GM12875 (cell line): ENCODE results near the gene REELD1.

Source experiments
- H3K4me3 ChIP-seq: one replicate; pipeline ENCODE4 v1.5.1; 2011; ENCODE audit warnings: low read depth, low read length, control low read depth
- CTCF ChIP-seq: IDR thresholded peaks from 2 replicates; pipeline ENCODE4 v1.5.1; 2011; ENCODE audit warnings: low read depth, mild to moderate bottlenecking, control low read depth, inconsistent platforms, low read length, moderate library complexity, borderline replicate concordance; ENCODE audit not compliant: insufficient read depth

The REELD1 gene

GRCh38 chr4:146273204-146273901, 59.0 kb downstream of the REELD1 start:
- no peak overlapping the region for H3K4me3 ChIP-seq
- TF ChIP-seq CTCF: no peak

DNA sequence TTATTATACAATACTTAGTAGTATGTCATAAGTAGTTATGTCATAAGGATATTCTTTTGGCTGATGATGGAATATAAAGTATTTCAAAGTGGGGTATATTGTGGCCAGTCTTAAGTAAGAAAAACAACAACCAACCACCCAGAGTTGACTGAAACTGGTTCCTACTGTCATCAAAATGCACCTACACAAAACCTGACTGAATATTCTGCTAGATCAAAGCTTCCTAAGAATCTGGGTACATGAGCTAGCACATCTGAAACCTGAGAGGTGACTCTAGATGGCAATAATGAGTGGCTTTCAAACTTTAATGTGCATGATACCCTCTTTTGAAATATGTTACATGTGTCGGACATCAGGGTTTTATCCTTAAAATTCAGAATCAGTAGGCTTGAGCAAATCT, 60.4 kb downstream of the REELD1 start:
- TF ChIP-seq CTCF: no peak

DNA sequence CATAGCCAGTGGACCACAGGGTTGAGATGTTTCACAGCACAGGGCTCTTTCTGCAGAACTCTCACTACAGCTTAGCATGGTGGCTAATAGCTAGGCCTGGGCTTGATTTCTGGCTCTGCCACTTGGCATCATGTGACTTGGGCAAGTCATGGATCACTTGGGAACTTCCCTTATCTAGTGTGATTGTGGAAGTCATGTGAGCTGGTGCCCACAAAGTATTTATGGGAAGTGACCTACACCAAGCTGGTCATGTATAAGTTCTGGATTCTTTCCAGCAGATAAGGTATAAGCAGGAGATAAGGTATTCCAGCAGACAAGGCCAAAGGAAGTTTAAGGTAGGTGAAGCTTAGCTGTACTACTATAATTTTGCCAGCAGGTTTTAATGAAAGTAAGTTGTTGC, 61.0 kb downstream of the REELD1 start:
- TF ChIP-seq CTCF: no peak
- no peak overlapping the region for H3K4me3 ChIP-seq

More for the DNA sequence above, 60.4 kb downstream of the REELD1 start:
- H3K4me3 ChIP-seq: no peak overlapping the region

DNA sequence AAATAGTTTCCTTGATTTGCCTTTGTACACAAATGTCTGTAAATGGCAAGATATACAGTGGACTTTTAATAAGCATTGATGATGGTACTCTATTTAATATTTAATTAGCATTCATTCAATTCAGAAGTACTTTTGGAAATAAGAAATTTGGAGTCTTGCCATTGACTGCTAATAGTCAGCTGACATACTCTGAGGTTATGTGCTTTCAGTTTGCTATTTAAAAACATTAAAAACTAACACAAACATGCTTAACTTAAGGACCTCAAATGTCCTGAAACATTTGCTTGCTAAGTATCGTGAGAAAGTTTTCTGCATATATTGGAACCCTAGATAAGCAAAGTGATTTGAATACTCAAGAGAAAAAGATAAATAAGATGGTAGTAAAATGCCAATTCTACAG, 64.6 kb downstream of the REELD1 start:
- TF ChIP-seq CTCF: no peak
- H3K4me3 ChIP-seq: no peak overlapping the region
